Measurements from ENCODE around the gene EPHA4.

Gene EPHA4

DNA sequence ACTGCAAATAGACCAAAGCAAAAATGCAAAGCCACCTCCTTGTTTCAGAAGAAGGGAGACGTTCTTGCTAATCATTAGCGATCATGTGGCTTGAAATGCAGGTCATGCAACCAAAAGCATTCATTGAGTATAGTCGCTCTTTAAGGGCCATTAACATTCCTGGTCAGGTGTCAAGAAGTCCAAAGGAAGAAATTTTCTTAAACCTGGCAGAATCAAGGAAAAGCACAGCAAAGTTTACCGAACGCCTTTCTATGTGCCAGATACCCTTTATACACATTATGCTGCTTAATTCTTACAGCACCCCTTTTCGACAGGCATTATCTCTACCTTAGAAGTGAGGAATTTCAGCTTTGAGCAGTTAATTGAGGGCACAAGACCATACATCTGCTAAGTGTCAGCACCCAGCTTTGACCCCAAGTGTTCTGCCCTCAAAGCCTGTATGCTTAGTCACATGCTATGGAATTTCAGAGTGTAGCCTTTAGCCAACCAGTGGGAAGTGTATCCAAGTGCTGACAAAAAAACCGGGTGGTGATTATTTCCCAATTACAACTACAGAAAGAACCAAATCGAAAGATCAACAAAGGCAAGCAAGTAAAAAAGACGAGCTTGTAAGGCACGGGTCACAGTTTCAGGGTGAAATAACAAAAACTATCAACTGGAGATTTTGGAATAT lies 70.8 kb downstream of the EPHA4 start:
- Histone ChIP-seq H3K36me3 (ENCODE audit: insufficient read depth, low read length) (no peaks in the 10 kb centered on the region), H3K4me1 (ENCODE audit: control insufficient read depth, insufficient read depth, low read length) (peaks cover 32% of the 10 kb centered on the region), H3K9me3 (replicated peaks; ENCODE audit: low read length) (no peaks in the 10 kb centered on the region), H3K27me3 (ENCODE audit: control insufficient read depth, insufficient read depth, low read length) (no peaks in the 10 kb centered on the region), H3K9ac (ENCODE audit: low read depth, low read length) (peak overlapping the region; percentile 53), H3K4me3 (ENCODE audit: low read length) (peak overlapping the region; percentile 44), H3K4me2 (ENCODE audit: low read length) (peak overlapping the region; percentile 72)

- Histone ChIP-seq H3K4me1 (ENCODE audit: control insufficient read depth, insufficient read depth, low read length) (peaks cover 32% of the 10 kb centered on the region), H3K4me3 (ENCODE audit: low read length) (no peak overlapping the region), H3K36me3 (ENCODE audit: insufficient read depth, low read length) (no peaks in the 10 kb centered on the region), H3K27me3 (ENCODE audit: control insufficient read depth, insufficient read depth, low read length) (no peaks in the 10 kb centered on the region), H3K9ac (ENCODE audit: low read depth, low read length) (no peak overlapping the region), H3K9me3 (replicated peaks; ENCODE audit: low read length) (no peaks in the 10 kb centered on the region), H3K4me2 (ENCODE audit: low read length) (no peak overlapping the region)
These were observed 71.4 kb downstream of the EPHA4 start for GRCh38 chr2:221500501-221501209.

DNA sequence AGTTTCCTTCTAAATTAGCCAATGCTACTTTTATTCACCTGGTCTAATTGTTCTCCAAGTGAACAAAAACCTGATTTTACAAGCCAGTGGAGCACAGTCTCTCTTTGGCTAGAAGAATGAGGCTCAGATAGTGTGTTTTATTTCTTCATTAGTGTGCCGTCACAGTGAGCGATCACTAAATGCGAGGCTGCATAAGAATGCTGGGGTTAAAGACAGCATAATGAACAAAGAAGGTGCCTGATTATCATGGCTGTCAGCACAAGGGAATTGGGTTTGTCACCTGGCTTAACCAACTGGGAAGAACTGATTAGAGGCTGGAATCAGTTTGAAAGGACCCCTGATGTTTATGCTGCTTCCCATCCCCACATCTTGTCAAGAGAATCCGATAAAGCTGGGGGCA lies 76.4 kb downstream of the EPHA4 start:
- no peaks in the 10 kb centered on the region for H3K9me3 ChIP-seq (replicated peaks; ENCODE audit: low read length)
- H3K36me3 ChIP-seq (ENCODE audit: insufficient read depth, low read length) = no peaks in the 10 kb centered on the region
- no peak overlapping the region for H3K4me2 ChIP-seq (ENCODE audit: low read length)
- peaks cover 11% of the 10 kb centered on the region for H3K4me1 ChIP-seq (ENCODE audit: control insufficient read depth, insufficient read depth, low read length)
- no peak overlapping the region for H3K4me3 ChIP-seq (ENCODE audit: low read length)
- H3K9ac ChIP-seq (ENCODE audit: low read depth, low read length) = no peak overlapping the region
- H3K27me3 ChIP-seq (ENCODE audit: control insufficient read depth, insufficient read depth, low read length) = no peaks in the 10 kb centered on the region

DNA sequence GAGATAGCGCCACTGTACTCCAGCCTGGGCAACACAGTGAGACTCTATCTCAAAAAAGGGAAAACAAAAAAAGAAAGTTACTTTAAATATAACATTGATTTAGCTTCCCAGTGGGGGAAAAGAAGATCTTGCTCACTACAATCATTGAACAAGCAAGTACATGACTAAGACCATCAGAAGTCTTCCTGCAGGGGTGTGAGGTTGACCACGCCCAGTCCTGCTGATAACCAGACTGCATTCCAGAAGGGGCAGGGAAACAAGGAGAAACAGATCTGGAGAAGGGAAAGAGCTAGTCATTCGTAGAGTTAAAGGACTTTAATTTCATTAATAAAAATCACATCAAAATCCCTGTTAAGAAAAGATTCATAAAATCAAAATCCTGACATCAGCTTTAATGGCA lies 77.5 kb downstream of the EPHA4 start:
- H3K4me1 ChIP-seq (ENCODE audit: control insufficient read depth, insufficient read depth, low read length) = peaks cover 5% of the 10 kb centered on the region
- H3K4me3 ChIP-seq (ENCODE audit: low read length) = no peak overlapping the region
- H3K36me3 ChIP-seq (ENCODE audit: insufficient read depth, low read length) = no peaks in the 10 kb centered on the region
- no peaks in the 10 kb centered on the region for H3K9me3 ChIP-seq (replicated peaks; ENCODE audit: low read length)
- H3K27me3 ChIP-seq (ENCODE audit: control insufficient read depth, insufficient read depth, low read length) = no peaks in the 10 kb centered on the region
- no peak overlapping the region for H3K9ac ChIP-seq (ENCODE audit: low read depth, low read length)
- no peak overlapping the region for H3K4me2 ChIP-seq (ENCODE audit: low read length)

DNA sequence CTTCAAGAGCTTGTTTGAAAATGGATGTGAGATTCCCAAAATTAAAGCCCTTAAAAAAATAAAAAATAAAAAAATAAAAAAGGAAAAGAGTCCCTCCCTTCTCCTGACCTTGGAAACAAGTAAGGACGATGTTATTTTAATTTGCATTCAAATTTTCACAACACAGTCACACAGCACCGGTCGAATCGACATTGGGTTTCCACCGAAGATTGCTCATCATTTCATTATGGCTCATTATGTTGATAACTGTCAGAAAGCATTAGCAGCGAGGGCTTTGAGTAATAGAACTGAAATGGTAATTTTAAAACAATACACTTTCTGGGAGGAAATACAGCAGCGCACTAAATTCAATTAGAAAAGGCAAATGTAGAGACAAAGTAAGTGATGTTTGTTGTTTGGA lies 78.7 kb downstream of the EPHA4 start:
- H3K9me3 ChIP-seq (replicated peaks; ENCODE audit: low read length) = no peaks in the 10 kb centered on the region
- H3K9ac ChIP-seq (ENCODE audit: low read depth, low read length) = no peak overlapping the region
- peaks cover 5% of the 10 kb centered on the region for H3K4me1 ChIP-seq (ENCODE audit: control insufficient read depth, insufficient read depth, low read length)
- no peak overlapping the region for H3K4me2 ChIP-seq (ENCODE audit: low read length)
- H3K4me3 ChIP-seq (ENCODE audit: low read length) = no peak overlapping the region
- no peaks in the 10 kb centered on the region for H3K36me3 ChIP-seq (ENCODE audit: insufficient read depth, low read length)
- H3K27me3 ChIP-seq (ENCODE audit: control insufficient read depth, insufficient read depth, low read length) = no peaks in the 10 kb centered on the region

GRCh38 chr2:221492636-221493035 lies 79.5 kb downstream of the EPHA4 start:
- no peaks in the 10 kb centered on the region for H3K9me3 ChIP-seq (replicated peaks; ENCODE audit: low read length)
- no peak overlapping the region for H3K4me2 ChIP-seq (ENCODE audit: low read length)
- peaks cover 5% of the 10 kb centered on the region for H3K4me1 ChIP-seq (ENCODE audit: control insufficient read depth, insufficient read depth, low read length)
- H3K9ac ChIP-seq (ENCODE audit: low read depth, low read length) = no peak overlapping the region
- no peak overlapping the region for H3K4me3 ChIP-seq (ENCODE audit: low read length)
- no peaks in the 10 kb centered on the region for H3K27me3 ChIP-seq (ENCODE audit: control insufficient read depth, insufficient read depth, low read length)
- no peaks in the 10 kb centered on the region for H3K36me3 ChIP-seq (ENCODE audit: insufficient read depth, low read length)

- Histone ChIP-seq H3K4me3 (ENCODE audit: low read length) (no peak overlapping the region), H3K4me1 (ENCODE audit: control insufficient read depth, insufficient read depth, low read length) (peaks cover 5% of the 10 kb centered on the region), H3K27me3 (ENCODE audit: control insufficient read depth, insufficient read depth, low read length) (no peaks in the 10 kb centered on the region), H3K4me2 (ENCODE audit: low read length) (no peak overlapping the region), H3K36me3 (ENCODE audit: insufficient read depth, low read length) (no peaks in the 10 kb centered on the region), H3K9ac (ENCODE audit: low read depth, low read length) (no peak overlapping the region), H3K9me3 (replicated peaks; ENCODE audit: low read length) (no peaks in the 10 kb centered on the region)
These were observed 81.5 kb downstream of the EPHA4 start for GRCh38 chr2:221490506-221491060.

GRCh38 chr2:221488136-221488807 lies 83.8 kb downstream of the EPHA4 start:
- no peaks in the 10 kb centered on the region for H3K27me3 ChIP-seq (ENCODE audit: control insufficient read depth, insufficient read depth, low read length)
- no peaks in the 10 kb centered on the region for H3K4me1 ChIP-seq (ENCODE audit: control insufficient read depth, insufficient read depth, low read length)
- no peaks in the 10 kb centered on the region for H3K9me3 ChIP-seq (replicated peaks; ENCODE audit: low read length)

GRCh38 chr2:221486106-221486505 lies 86.0 kb downstream of the EPHA4 start:
- H3K36me3 ChIP-seq (ENCODE audit: insufficient read depth, low read length) = peaks cover 4% of the 10 kb centered on the region
- no peaks in the 10 kb centered on the region for H3K4me1 ChIP-seq (ENCODE audit: control insufficient read depth, insufficient read depth, low read length)
- no peak overlapping the region for H3K9ac ChIP-seq (ENCODE audit: low read depth, low read length)
- H3K27me3 ChIP-seq (ENCODE audit: control insufficient read depth, insufficient read depth, low read length) = no peaks in the 10 kb centered on the region
- H3K4me2 ChIP-seq (ENCODE audit: low read length) = no peak overlapping the region
- H3K9me3 ChIP-seq (replicated peaks; ENCODE audit: low read length) = no peaks in the 10 kb centered on the region
- no peak overlapping the region for H3K4me3 ChIP-seq (ENCODE audit: low read length)

More at GRCh38 chr2:221488136-221488807, 83.8 kb downstream of the EPHA4 start:
- H3K4me3 ChIP-seq (ENCODE audit: low read length) = no peak overlapping the region
- no peak overlapping the region for H3K9ac ChIP-seq (ENCODE audit: low read depth, low read length)
- no peaks in the 10 kb centered on the region for H3K36me3 ChIP-seq (ENCODE audit: insufficient read depth, low read length)
- H3K4me2 ChIP-seq (ENCODE audit: low read length) = no peak overlapping the region

DNA sequence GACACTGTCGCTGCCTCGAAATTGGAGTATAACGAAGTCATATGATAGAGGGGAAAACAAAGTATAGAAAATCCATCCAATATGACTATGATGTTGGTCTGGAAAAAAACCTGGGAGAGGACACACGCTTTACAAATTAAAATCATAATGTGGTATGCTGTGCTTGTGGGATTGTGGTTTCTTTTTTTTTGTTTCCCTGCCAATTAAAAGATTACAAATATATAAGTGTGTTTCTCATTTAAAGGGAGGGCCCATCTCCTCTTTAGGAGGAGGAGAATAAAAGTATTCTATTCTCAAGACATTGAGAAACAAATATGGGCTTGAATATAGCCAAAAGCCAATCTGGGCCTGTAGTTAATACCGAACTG lies 86.6 kb downstream of the EPHA4 start:
- Histone ChIP-seq H3K27me3 (ENCODE audit: control insufficient read depth, insufficient read depth, low read length) (no peaks in the 10 kb centered on the region), H3K9ac (ENCODE audit: low read depth, low read length) (no peak overlapping the region), H3K36me3 (ENCODE audit: insufficient read depth, low read length) (peaks cover 4% of the 10 kb centered on the region), H3K4me2 (ENCODE audit: low read length) (no peak overlapping the region), H3K9me3 (replicated peaks; ENCODE audit: low read length) (no peaks in the 10 kb centered on the region), H3K4me3 (ENCODE audit: low read length) (no peak overlapping the region), H3K4me1 (ENCODE audit: control insufficient read depth, insufficient read depth, low read length) (no peaks in the 10 kb centered on the region)

- H3K9ac ChIP-seq (ENCODE audit: low read depth, low read length) = no peak overlapping the region
- H3K27me3 ChIP-seq (ENCODE audit: control insufficient read depth, insufficient read depth, low read length) = no peaks in the 10 kb centered on the region
- H3K4me3 ChIP-seq (ENCODE audit: low read length) = no peak overlapping the region
- H3K9me3 ChIP-seq (replicated peaks; ENCODE audit: low read length) = no peaks in the 10 kb centered on the region
- H3K4me2 ChIP-seq (ENCODE audit: low read length) = no peak overlapping the region
- H3K36me3 ChIP-seq (ENCODE audit: insufficient read depth, low read length) = peaks cover 4% of the 10 kb centered on the region
- no peaks in the 10 kb centered on the region for H3K4me1 ChIP-seq (ENCODE audit: control insufficient read depth, insufficient read depth, low read length)
These were observed 87.2 kb downstream of the EPHA4 start for GRCh38 chr2:221484761-221485502.

All from skeletal muscle satellite cell (primary cell).